ENCODE data around the gene L3MBTL3.

GRCh38 chr6:130070326-130070725 is 51.9 kb downstream of the L3MBTL3 start:
- TF ChIP-seq, protein P1, sequence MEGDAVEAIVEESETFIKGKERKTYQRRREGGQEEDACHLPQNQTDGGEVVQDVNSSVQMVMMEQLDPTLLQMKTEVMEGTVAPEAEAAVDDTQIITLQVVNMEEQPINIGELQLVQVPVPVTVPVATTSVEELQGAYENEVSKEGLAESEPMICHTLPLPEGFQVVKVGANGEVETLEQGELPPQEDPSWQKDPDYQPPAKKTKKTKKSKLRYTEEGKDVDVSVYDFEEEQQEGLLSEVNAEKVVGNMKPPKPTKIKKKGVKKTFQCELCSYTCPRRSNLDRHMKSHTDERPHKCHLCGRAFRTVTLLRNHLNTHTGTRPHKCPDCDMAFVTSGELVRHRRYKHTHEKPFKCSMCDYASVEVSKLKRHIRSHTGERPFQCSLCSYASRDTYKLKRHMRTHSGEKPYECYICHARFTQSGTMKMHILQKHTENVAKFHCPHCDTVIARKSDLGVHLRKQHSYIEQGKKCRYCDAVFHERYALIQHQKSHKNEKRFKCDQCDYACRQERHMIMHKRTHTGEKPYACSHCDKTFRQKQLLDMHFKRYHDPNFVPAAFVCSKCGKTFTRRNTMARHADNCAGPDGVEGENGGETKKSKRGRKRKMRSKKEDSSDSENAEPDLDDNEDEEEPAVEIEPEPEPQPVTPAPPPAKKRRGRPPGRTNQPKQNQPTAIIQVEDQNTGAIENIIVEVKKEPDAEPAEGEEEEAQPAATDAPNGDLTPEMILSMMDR (IDR thresholded peaks at IDR 0.05) = no peak
- no peak for TF ChIP-seq ZFX (IDR thresholded peaks at IDR 0.05; ENCODE audit: borderline replicate concordance)

Data from 22Rv1 (cell line).